ENCODE results near the gene OTOS. TPM values are rescaled to one million over a fixed set of nuclear protein-coding genes. Genes with fewer than 3 reads are reported as not detected.

Gene OTOS
- total and polyA plus RNA-seq, 3 experiments from 2014 or later: not detected

DNA sequence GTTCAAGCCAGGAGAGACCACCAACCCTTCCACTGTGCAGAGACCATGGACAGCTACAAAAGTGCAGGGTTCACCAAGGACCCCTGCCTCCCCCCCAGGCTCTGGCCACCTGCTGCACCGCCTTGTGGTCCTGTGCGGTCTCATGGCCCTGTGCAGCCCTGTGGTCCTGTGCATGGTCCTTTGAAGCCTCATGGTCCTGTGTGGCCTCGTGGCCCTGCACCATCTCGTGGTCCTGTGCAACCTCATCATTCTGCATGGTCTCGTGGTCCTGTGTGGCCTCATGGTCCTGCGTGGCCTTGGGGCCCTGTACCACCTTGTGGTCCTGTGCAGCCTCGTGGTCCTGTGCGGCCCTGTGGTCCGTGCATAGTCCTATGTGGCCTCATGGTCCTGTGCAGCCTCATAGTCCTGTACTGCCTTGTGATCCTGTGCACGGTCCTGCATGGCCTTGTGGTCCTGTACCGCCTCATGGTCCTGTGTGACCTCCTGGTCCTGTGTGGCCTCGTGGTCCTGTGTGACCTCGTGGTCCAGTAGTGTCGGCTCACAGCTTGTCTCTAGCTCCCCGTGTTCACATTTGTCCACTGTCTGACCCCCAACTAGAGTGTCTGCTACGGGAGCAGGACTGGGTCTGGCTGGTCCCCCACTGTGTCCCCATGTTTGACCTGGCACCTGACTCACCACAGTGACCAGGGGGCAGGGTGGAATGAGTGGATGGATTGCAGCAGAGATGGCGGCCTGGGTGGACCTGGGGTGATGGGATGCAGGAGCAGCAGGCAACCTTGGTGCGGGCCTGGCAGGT lies 20.0 kb upstream of the OTOS start:
- DNase-seq: peak in 1 of 5 donors; percentile 22
- H3K27ac Mint-ChIP-seq: peak overlapping the region in 1 of 8 donors; percentile 36
- peaks cover 0 to 1% (median 0%) of the 10 kb centered on the region in 3 donors for H3K36me3 Mint-ChIP-seq
- no peak overlapping the region for H3K4me3 Mint-ChIP-seq
- H3K27me3 Mint-ChIP-seq: peaks cover 8 to 13% of the 10 kb centered on the region in 2 donors
- H3K9me3 Mint-ChIP-seq: no peaks in the 10 kb centered on the region
- Histone ChIP-seq H3K27ac (ENCODE audit: low read depth, low read length) (no peak overlapping the region), H3K36me3 (ENCODE audit: insufficient read depth, low read length) (no peaks in the 10 kb centered on the region), H3K4me1 (ENCODE audit: insufficient read depth, low read length) (no peaks in the 10 kb centered on the region), H3K27me3 (ENCODE audit: insufficient read depth, low read length, poor library complexity, severe bottlenecking) (no peaks in the 10 kb centered on the region), H3K4me3 (ENCODE audit: low read length) (no peak overlapping the region), H3K9me3 (ENCODE audit: low read length) (no peaks in the 10 kb centered on the region)
- POLR2A ChIA-PET: no interaction called here
- no peaks in the 10 kb centered on the region for H3K4me1 Mint-ChIP-seq
- CTCF ChIA-PET: no interaction called here

DNA sequence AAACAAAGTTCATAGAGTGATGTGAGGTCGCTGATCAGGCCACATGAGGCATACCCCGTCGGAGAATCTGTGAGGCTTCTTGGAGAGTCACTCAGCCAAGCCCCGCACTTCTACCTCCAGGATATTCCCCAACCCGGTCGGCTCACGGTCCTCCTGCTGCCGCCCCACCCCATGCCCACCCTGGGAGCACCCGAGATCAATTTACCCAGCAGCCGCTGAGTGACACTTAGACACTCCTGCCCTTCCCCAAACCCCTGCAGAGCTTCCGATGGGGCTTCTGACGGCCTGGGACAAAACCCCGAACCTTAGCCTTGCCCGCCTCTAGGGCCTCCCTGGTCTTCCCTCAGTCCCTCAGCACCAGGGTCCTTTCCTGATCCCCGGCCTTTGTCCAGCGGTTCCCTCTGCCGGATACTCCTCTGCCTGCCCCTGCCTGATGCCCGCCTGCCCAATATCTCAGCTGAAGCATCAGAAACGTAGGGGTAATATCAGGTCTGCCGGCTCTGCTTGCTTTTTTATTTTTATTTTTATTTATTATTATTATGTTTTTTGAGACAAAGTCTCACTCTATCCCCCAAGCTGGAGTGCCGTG lies 18.9 kb upstream of the OTOS start:
- H3K4me1 ChIP-seq (ENCODE audit: insufficient read depth, low read length): no peaks in the 10 kb centered on the region
- POLR2A ChIA-PET: no interaction called here
- peak in 1 of 5 donors; percentile 26 for DNase-seq
- no peaks in the 10 kb centered on the region for H3K27me3 ChIP-seq (ENCODE audit: insufficient read depth, low read length, poor library complexity, severe bottlenecking)
- Mint-ChIP-seq H3K27me3 (peaks cover 6 to 10% of the 10 kb centered on the region in 2 donors), H3K27ac (peak overlapping the region in 1 of 8 donors; percentile 13), H3K4me1 (no peaks in the 10 kb centered on the region), H3K36me3 (peaks cover 0 to 1% (median 0%) of the 10 kb centered on the region in 3 donors), H3K9me3 (no peaks in the 10 kb centered on the region), H3K4me3 (peak overlapping the region in 1 of 7 donors; percentile 45)
- H3K4me3 ChIP-seq (ENCODE audit: low read length): no peak overlapping the region
- CTCF ChIA-PET: no interaction called here
- no peaks in the 10 kb centered on the region for H3K9me3 ChIP-seq (ENCODE audit: low read length)
- no peak overlapping the region for H3K27ac ChIP-seq (ENCODE audit: low read depth, low read length)
- no peaks in the 10 kb centered on the region for H3K36me3 ChIP-seq (ENCODE audit: insufficient read depth, low read length)

DNA sequence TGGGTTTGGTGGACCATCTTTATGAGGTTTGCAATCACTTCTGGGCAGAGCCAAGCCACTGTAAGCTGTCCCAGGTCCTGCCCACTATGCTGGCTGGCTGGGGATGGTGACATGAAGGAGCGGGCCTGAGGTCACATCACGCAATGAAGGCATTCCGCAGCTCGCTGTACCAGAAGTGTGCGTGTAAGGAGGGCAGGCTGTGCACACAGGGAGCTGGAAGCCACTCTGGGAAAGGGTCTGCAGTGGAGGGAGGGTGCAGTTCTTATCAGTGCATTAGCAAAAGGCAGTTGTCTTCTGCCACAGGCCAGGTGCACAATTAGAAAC lies 16.7 kb upstream of the OTOS start:
- no peak overlapping the region for H3K27ac ChIP-seq (ENCODE audit: low read depth, low read length)
- peak in 1 of 5 donors; percentile 17 for DNase-seq
- H3K27ac Mint-ChIP-seq: no peak overlapping the region
- no peak overlapping the region for H3K4me3 Mint-ChIP-seq
- H3K4me1 ChIP-seq (ENCODE audit: insufficient read depth, low read length): no peaks in the 10 kb centered on the region
- ChIA-PET CTCF (interaction anchor here (1.0 kb wide), 1 partner anchor 13 kb away, joined by 3 read pairs; no protein-coding TSS in a partner anchor), POLR2A (no interaction called here)
- H3K36me3 Mint-ChIP-seq: no peaks in the 10 kb centered on the region
- no peaks in the 10 kb centered on the region for H3K36me3 ChIP-seq (ENCODE audit: insufficient read depth, low read length)
- H3K4me1 Mint-ChIP-seq: no peaks in the 10 kb centered on the region
- no peaks in the 10 kb centered on the region for H3K27me3 ChIP-seq (ENCODE audit: insufficient read depth, low read length, poor library complexity, severe bottlenecking)
- peaks cover 0 to 5% (median 2%) of the 10 kb centered on the region in 5 donors for H3K9me3 Mint-ChIP-seq
- H3K4me3 ChIP-seq (ENCODE audit: low read length): no peak overlapping the region
- H3K9me3 ChIP-seq (ENCODE audit: low read length): no peaks in the 10 kb centered on the region
- H3K27me3 Mint-ChIP-seq: peaks cover 9 to 15% of the 10 kb centered on the region in 2 donors

DNA sequence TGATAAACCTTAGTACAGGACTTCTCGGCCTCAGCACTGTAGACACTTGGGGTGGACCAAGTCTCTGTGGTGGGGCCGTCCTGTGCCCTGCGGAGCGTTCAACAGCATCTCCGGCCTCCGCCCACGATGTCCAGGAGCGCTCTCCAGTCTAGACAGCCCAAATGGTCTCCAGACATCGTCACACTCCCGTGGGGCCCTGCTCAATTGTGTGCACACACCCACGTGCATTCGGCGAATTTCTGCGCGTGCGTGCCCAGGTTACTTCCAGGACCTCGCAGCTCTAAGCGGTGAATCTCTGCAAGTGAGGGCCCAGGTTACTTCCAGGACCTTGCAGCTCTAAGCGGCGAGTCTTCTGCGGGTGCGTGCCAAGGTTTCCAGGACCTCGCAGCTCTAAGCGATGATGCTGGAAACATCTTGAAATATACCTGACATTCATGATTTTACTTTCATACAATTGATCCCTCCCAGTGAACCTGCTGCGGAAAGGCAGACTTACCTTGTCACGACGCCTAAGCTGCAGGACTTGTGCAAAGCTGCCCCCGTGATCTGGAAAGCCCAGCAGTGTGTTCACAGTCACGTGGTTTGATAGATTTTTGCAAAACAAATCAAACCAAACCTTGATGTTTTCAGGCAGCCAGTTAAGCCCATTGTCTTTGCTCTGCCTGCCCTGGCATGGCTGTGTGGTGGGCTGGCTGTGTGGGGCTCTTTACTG lies 16.1 kb upstream of the OTOS start:
- Histone ChIP-seq H3K4me3 (ENCODE audit: low read length) (no peak overlapping the region), H3K27me3 (ENCODE audit: insufficient read depth, low read length, poor library complexity, severe bottlenecking) (no peaks in the 10 kb centered on the region), H3K9me3 (ENCODE audit: low read length) (no peaks in the 10 kb centered on the region), H3K36me3 (ENCODE audit: insufficient read depth, low read length) (no peaks in the 10 kb centered on the region), H3K27ac (ENCODE audit: low read depth, low read length) (no peak overlapping the region), H3K4me1 (ENCODE audit: insufficient read depth, low read length) (no peaks in the 10 kb centered on the region)
- Mint-ChIP-seq H3K27me3 (peaks cover 6 to 18% of the 10 kb centered on the region in 2 donors), H3K36me3 (no peaks in the 10 kb centered on the region), H3K9me3 (peaks cover 0 to 5% (median 2%) of the 10 kb centered on the region in 5 donors), H3K4me1 (no peaks in the 10 kb centered on the region), H3K27ac (no peak overlapping the region), H3K4me3 (no peak overlapping the region)
- ChIA-PET POLR2A (no interaction called here), CTCF (interaction anchor here (1.0 kb wide), 1 partner anchor 12 kb away, joined by 3 read pairs; no protein-coding TSS in a partner anchor)
- DNase-seq: peak in 1 of 5 donors; percentile 4

DNA sequence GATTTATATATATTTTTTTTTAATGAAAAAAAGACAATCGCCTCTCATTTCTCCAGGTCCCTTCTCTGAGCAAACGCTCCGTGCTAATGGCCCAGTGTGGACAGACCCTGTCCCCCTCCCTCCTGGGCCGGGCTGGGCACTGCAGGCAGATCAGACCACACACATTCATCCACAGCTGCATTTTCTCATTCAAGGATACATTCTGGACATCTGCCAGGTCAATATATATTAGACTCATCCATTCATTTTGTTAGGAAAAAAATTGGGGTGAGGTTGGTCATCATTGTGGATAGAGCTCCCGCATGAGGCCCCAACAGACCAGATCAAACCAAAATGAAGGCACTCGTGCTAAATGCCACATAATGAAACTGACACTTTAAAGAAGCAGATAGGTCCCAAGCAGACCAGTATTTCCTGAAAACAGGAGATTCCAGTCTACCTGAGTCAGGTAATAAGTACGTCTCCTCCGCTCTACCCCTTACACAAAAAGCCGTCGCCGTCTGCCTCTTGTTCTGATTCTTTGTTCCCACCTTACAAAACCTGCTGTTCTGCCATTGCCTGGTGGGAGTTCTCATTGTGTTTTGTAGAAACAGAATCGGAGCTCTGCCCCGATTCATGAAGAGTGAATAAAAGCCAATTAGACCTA lies 15.4 kb upstream of the OTOS start:
- H3K36me3 Mint-ChIP-seq: no peaks in the 10 kb centered on the region
- Histone ChIP-seq H3K9me3 (ENCODE audit: low read length) (no peaks in the 10 kb centered on the region), H3K36me3 (ENCODE audit: insufficient read depth, low read length) (no peaks in the 10 kb centered on the region), H3K4me1 (ENCODE audit: insufficient read depth, low read length) (no peaks in the 10 kb centered on the region), H3K27me3 (ENCODE audit: insufficient read depth, low read length, poor library complexity, severe bottlenecking) (no peaks in the 10 kb centered on the region), H3K4me3 (ENCODE audit: low read length) (no peak overlapping the region), H3K27ac (ENCODE audit: low read depth, low read length) (no peak overlapping the region)
- peaks cover 0 to 5% (median 2%) of the 10 kb centered on the region in 5 donors for H3K9me3 Mint-ChIP-seq
- ChIA-PET CTCF (no interaction called here), POLR2A (no interaction called here)
- no peak overlapping the region for H3K4me3 Mint-ChIP-seq
- H3K4me1 Mint-ChIP-seq: no peaks in the 10 kb centered on the region
- H3K27ac Mint-ChIP-seq: no peak overlapping the region
- peak in 1 of 5 donors; percentile 3 for DNase-seq
- peaks cover 6 to 22% of the 10 kb centered on the region in 2 donors for H3K27me3 Mint-ChIP-seq

DNA sequence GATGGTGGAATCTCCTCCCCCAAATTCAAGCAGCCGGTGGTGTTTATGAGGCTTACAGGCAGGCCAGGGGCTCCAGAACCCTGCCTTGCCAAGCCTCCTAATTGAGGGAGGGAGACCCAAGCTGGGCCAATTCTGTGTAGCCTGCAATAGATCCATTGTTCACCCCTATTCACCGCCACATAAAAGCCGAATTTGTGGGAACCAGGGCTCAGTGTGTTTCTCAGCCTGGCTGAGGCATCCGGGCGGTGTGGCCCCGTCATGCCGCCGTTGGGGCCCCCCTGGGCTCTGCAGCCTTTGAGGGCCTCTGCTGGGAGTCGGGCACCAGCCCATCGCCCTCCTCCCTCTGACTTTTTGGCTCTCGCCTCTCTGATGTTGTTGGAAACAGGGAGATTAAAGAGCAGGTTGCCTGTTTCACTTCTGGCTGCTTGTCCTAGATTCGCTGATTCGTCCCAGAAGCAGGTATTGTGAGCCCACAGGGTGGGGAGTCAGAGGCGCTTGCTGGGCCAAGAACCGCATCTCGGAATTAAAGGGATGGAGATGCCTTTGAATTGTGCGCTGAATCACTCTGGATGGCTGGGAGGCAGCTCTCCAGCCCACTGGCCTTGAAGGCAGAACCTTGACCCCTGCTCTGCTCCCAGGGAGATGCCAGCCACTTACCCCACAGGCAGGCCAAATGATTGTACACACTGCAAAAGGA lies 14.7 kb upstream of the OTOS start:
- Mint-ChIP-seq H3K36me3 (no peaks in the 10 kb centered on the region), H3K4me1 (no peaks in the 10 kb centered on the region), H3K9me3 (peaks cover 0 to 5% (median 2%) of the 10 kb centered on the region in 5 donors), H3K27ac (no peak overlapping the region), H3K27me3 (peaks cover 4 to 22% of the 10 kb centered on the region in 2 donors), H3K4me3 (no peak overlapping the region)
- peak in 1 of 5 donors; percentile 26 for DNase-seq
- Histone ChIP-seq H3K4me1 (ENCODE audit: insufficient read depth, low read length) (no peaks in the 10 kb centered on the region), H3K36me3 (ENCODE audit: insufficient read depth, low read length) (no peaks in the 10 kb centered on the region), H3K4me3 (ENCODE audit: low read length) (no peak overlapping the region), H3K27ac (ENCODE audit: low read depth, low read length) (no peak overlapping the region), H3K27me3 (ENCODE audit: insufficient read depth, low read length, poor library complexity, severe bottlenecking) (no peaks in the 10 kb centered on the region), H3K9me3 (ENCODE audit: low read length) (no peaks in the 10 kb centered on the region)
- ChIA-PET CTCF (no interaction called here), POLR2A (no interaction called here)

DNA sequence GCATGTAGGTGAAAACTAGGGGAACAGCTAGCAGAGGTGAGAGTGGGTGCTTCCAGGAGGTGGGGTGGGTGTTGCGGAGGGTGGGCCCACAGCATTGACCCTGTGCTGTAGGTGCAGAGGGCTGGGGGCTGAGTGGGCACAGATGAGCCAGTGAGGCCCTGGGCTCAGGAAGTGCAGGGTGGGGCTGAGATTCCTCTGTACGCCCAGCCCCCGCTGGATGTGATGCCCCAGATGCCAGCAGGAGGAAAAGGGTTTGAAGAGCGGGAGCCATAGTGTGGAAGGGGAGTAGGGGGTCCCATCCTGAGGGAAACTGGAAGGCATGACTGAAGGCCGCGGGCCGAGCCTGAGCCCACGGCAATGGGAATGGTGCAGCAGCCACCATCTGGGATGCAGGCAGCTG lies 14.1 kb upstream of the OTOS start:
- Histone ChIP-seq H3K4me3 (ENCODE audit: low read length) (no peak overlapping the region), H3K4me1 (ENCODE audit: insufficient read depth, low read length) (no peaks in the 10 kb centered on the region), H3K27ac (ENCODE audit: low read depth, low read length) (no peak overlapping the region), H3K9me3 (ENCODE audit: low read length) (no peaks in the 10 kb centered on the region), H3K27me3 (ENCODE audit: insufficient read depth, low read length, poor library complexity, severe bottlenecking) (no peaks in the 10 kb centered on the region), H3K36me3 (ENCODE audit: insufficient read depth, low read length) (no peaks in the 10 kb centered on the region)
- Mint-ChIP-seq H3K4me3 (no peak overlapping the region), H3K36me3 (no peaks in the 10 kb centered on the region), H3K9me3 (peaks cover 0 to 5% (median 2%) of the 10 kb centered on the region in 5 donors), H3K4me1 (peaks cover 0 to 1% (median 0%) of the 10 kb centered on the region in 3 donors), H3K27ac (no peak overlapping the region), H3K27me3 (peaks cover 4 to 26% of the 10 kb centered on the region in 2 donors)
- CTCF ChIA-PET: no interaction called here
- peak in 1 of 5 donors; percentile 3 for DNase-seq
- POLR2A ChIA-PET: no interaction called here
